ENCODE results near the gene ROR2.
"Not testable (repeated sequence)": the region's sequence is repeated elsewhere in the genome, so short reads cannot be mapped to it uniquely, and the experiment has no call there.

Gene ROR2

DNA sequence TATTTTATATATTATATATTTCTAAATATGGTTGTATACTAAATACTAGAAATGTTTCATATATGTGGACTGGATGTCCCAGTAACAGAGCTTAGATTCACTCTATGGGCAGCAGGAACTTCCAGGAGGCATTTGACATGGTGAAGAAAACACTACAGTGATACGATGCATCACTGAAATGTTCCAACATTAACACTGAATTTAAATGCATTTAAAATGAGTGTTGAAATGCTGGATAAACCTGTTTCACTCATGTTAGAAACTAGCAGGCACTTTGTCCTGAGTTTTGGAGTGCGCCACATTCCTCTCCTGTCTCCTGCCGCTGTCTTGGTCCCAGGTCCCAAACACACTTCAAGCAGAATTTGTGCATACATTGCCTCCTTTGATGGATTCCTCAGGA, 288.6 kb downstream of the ROR2 start:
- DNase-seq: no peak

DNA sequence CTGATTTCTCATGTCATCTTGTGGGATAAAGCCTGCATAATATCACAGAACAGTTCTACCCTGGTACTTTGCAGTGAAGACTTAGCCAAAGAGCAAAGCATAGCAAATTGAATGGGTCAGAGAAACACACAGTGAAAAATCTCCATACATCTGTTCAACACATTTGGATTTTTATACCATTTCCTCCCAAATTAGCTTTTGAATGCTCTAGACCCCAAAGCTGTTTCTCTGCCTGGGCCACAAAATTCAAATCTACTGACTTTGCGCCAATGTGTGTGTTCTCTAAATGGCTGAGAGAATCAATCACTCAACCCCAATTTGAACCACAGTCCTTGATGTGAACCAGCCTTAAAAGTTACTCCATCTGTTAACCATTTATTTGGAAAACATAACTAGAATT, 289.5 kb downstream of the ROR2 start:
- DNase-seq: no peak

DNA sequence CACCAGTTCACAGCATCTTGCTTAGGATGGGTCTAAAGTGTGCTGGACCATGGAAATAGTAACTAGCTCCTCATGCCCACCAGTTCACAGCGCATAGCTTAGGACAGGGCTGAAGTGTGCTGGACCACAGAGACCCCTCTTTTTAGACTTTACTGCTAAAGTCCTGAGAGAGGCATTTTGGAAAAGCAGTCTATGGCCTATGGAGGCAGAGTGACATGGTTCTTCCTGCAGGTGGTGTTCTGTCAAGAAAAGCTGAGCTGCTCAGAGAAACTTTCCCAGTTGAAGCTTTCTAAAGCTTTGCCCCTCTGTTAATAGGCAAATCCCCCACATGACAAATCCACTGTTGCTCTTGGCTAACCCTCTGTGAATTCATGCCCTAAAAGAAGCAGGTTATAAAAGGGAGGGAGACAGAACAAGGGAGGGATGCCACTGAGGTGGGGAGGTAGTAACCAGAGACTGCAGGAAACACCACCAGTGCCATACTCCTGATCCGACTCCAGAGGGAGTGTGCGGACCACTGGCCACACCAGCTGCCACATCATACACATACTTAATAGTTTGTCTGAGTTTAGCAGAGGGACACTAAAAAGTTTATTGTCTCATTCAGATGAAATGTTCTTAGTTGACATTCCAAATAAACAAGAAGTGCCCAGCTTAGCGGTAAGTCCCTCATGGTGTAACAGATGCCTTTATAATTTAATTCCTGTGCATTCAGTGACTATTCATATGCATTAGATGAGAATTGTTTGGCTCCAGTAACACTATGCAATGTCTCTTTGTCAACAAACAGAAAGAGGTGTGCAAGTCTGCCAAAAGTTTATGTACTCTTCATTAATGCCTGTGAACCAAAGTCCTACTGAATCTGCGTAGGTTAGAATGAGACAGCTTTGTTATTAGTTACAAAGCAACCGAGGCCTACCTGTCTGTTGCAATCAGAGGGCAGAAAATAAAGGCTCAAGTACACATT, 290.2 kb downstream of the ROR2 start:
- DNase-seq: no peak

DNA sequence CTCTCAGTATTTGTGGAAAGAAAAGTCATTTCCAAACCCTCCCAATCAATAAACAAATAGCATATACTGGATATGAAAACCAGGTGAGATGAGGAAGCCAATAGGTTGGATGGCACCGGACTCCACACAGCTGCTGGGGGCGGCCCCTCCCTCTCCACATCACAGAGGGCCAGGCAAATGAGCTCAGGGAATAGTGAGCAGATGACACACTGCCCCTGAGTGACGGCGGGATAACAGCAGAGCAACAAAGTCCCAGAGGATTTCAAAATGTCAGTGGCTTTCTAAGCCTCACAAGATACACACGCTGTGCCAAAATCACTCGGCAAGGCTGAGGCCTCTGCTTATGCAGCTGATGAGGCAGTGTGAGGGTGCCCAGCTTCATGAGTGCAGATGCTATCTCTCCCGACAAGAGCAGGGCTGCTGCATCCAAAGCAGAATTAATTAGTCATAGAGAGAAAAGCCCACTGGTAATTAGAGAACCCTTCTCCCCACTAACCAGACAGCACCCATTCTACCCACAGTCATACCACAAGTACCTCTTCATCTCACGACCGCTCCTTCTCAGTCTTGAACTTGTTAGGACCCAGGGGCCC, 291.4 kb downstream of the ROR2 start:
- DNase-seq: no peak

DNA sequence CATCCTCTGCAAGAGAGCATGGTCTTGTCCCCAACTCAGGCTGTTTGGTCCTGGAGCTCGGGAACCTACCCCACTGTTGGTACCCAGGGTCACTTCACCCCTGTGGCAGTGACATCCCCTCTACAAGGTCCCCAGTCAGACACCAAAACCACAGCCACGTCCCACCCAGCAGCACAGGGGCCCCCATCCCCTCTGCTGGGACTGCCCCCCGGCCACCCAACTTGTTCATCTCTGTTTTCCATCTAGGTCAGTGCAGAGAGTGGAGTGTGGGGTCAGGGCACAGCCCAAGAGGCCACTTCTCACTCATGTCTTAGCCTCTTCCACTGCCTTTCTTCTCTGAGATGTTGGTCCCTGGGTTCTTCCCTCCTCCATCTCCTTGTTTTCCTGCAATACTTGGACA, 292.5 kb downstream of the ROR2 start:
- DNase-seq: no peak

DNA sequence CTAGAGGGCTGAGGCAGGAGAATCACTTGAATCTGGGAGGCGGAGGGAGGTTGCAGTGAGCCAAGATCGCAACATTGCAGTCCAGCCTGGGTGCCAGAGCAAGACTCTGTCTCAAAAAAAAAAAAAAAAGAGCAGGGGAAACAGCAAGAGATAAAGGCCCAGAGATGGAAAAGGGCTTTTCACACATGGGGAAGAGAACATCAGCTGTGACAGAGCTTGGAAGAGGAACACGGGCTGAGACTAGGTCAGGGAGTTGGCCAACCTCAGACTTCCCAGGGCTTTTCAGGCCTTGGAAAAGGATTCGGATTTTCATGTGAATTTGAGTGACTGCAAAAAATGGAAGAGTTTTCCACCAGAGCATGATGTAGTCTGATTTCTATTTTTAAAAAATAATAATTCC, 294.4 kb downstream of the ROR2 start:
- no peak for DNase-seq

DNA sequence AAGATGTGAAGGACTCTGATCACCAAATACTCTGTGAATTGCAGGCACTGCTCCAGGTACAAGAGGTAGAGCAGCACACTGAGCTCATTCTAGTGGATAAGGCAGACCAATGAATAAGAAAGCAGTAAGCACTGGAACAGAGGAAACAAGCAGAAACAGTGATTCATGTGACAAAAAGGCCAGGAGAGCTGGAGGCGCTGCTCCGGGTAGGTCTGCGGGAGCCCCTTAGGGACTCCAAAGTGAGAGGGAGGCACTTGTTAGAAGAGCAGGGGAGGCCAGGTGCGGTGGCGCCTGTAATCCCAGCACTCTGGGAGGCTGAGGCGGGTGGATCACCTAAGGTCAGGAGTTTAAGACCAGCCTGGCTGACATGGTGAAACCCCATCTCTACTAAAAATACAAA, 294.8 kb downstream of the ROR2 start:
- DNase-seq: no peak

DNA sequence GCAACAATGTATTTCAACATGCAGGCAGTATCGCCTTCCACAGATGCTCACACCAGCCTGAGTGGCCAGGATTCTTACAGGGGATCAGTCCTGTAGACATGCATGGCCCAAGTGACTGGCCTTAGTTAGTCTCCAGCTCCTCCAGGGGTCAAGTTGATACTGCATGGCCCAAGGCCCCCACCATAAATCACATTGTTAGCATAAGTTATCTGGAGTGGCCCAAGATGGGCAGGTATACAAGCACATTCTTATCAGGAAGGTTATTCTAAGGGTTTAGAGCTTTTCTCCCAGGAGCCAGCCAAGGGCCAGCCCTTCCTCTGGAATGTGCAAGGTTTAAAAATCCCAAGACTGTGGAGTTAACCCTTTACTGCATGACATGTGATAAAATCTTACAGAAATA, 295.5 kb downstream of the ROR2 start:
- no peak for DNase-seq

DNA sequence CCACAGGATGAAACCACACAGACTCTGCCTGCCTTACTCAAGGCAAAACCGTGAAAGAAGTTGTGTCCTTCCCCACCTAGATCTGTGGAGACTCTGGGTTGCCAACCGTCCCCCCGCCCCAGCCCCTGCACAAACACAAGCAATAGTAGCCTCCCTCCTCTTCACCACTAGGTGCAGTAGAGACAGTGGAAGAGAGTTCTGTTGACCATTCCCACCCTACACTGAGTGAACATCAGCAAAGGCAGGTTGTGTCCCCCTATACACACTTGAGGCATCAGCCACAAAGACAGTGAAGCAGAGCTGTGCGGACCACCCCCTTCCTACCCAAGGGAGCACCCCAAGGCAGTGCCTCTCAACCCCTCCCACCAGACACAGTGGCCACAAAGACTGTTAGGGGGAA, 302.7 kb downstream of the ROR2 start:
- DNase-seq: no peak

DNA sequence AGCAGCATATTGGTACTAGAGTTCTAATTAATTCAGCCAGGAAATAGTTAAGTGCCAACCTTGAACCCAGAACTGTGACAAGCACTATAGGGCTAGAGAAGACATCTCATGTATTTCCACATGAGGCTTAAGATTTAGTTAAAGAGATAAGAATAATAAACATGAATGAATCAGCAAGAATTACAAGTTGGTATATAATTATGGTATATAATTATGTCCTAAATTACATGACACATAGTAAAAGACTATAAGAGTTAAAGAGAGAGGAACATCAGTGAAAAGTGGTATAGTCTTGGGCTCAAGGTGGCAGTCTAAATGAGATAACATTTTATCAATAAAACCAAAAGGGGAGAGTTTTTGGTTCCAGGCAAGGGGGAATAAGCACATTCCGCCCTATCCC, 303.3 kb downstream of the ROR2 start:
- DNase-seq: no peak

DNA sequence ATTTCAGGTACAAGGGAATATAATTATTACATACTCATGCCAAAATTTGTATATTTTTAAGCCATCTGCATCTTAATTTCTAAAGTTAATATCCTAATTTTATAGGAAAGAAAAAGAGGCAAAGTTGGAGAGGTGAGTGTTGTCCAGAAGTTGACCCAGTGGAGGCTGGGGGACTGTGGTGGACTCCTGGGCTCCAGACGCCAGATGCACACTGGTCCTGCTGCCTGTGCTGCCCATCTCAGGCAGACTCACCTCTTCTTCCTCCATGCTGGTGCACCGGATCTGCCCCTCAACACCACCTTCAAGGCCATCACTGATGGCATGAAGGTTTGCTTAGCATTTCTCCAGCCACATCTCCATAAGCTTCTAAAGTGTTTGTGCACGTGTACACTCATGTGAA, 305.6 kb downstream of the ROR2 start:
- no peak for DNase-seq

DNA sequence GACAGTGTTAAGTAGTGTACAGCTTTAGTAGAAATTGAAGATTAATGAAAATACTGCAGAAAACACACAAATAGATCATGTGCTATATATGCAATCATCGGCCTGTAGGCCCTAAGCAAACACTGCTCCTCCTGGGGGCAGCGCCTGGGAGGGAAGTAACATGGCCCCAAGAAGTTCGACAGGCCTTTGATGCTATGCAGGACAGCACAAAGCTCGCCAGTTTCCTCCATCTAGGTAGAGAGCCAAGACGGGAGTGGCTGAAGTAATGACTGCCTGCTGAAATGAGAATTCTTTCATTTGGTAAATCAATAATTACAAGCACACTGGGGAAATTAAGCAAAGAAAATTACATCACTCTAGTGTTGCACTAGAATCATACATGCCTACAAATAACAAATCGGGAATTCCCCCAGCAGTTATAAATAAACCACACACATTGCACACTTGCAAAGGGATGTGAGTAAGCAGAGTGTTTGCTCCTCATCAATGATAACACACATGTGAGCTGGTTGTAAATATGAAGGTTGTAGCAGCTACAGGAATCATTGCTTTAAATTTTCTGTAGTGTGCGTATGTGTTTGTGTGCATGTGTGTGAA, 306.4 kb downstream of the ROR2 start:
- no peak for DNase-seq

DNA sequence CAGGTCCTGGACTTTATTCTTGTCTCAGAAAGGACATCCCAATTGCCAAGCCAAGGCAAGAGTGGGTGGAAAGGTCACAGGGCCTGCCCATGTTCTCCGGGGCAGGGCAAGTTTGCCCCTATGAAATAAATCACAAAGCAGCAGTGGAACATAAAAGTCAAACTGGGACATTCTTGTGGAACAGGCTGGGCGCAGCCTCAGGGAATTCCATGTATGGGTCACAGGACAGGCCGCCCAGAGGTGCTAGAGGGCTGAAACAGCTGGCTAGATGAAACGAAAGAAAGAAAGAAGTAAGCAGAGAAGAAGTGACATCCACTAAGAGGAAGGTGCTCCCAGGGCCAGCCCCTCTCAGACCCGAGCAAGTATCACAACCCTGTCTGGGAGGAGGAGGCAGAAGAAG, 307.3 kb downstream of the ROR2 start:
- DNase-seq: no peak

DNA sequence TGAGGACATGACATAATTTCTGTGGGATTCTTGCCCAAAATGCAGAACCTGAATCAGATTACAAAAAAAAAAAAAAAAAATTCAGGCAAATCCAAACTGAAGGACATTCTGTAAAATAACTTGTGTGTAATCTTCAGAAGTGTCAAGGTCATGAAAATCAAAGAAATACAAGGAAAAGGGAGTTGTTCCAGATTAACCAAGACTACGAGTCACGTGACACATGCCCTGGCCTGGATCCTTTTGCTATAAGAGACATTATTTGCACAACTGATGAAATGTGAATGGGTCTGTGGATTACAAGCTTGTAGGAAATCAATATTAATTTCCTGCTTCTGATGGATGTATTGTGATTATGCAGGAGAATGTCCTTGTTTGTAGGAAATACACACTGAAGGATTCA, 309.6 kb downstream of the ROR2 start:
- no peak for DNase-seq

DNA sequence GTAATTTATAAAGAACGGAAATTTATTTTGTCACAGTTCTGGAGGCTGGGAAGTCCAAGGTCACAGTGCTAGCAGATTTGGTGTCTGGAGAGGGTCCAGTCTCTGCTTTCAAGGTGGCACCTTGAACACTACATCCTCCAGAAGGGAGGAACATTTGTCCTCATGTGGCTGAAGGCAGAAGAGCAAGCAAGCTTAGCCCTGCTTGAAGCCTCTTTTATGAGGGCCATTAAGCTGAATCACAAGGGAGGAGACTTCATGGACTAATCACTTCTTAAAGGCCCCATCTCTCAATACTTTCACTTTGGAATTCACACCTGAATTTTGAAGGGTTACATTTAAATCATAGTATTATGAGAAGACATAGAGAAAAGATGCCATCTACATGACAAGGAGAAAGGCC, 311.0 kb downstream of the ROR2 start:
- DNase-seq: no peak

DNA sequence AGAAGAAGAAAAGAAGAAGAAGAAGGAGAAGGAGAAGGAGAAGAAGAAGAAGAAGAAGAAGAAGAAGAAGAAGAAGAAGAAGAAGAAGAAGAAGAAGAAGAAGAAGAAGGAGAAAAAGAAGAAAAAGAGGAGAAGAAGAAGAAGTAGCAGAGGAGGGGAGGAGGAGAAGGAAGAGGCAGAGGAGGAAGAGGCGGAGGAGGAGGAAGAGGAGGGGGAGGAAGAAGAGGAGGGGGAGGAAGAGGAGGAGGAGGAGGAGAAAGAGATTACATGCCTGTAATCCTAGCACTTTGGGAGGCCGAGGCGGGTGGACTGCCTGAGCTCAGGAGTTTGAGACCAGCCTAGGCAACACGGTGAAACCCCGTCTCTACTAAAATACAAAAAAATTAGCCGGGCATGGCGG, 315.2 kb downstream of the ROR2 start:
- not testable (repeated sequence) for DNase-seq

DNA sequence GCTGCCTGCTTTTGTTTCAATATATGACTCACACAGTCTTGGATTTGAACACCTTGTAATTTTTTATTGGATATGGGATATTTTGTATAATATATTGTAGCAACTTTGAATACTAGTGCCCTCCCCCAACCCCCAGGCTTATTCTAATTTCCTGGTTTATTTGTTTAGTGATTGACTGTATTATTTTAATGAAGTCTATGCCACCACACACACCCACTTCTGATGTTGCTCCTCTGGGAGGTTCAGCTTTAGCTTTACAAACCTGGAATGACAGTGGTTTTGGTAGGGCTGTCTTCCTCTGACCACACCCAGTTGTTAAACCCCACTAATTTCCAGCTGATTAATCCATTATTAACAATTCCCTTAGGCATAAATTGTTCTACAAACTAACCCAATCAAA, 320.3 kb downstream of the ROR2 start:
- no peak for DNase-seq

DNA sequence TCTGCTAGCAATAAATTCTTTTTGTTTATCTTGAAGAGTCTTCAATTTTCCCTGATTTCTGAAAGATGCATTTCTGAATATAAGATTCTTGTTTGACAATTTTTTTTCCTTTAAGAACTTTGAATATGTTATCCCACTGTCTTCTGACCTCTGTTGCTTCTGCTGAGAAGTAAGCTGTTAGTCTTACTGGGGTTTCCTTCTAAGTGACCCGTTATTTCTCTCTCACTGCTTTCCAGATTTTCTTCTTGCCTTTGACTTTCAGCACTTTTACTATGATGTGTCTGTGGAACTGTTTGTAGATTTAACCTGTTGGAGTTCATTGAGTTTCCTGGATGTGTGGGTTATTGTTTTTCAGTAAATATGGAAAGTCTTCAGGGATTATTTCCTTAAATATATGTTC, 321.1 kb downstream of the ROR2 start:
- DNase-seq: no peak

DNA sequence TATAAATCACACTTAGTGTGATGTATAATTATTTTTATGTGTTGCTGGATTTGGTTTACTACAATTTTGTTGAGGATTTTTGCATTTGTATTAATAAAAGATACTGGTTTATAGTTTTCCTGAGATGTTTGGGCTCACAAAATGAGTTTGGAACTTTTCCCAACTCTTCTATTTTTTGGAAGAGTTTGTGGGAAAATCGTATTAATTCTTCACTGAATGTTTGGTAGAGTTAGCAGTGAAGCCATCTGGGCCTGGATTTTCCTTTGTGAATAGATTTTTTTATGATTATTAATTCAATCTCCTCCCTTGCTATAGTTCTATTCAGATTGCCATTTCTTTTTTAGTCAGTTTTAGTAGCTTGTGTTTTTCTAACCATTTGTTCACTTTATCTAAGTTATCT, 324.7 kb downstream of the ROR2 start:
- no peak for DNase-seq

DNA sequence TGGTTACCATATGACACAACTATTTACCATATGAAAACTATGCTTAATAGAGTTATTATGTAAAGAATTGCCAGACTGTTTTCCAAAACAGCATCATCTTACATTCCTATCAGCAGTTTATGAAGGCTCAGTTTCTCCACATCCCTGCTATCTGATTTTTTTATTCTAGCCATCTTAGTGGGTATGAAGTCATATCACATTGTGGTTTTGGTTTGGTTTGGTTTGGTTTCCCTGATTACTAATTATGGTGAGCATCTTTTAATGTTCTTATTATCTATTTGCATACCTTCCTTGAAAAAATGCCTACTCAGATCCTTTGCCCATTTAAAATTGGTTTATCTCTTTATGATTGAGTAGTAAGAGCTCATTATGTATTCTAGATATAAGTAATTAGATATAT, 327.0 kb downstream of the ROR2 start:
- no peak for DNase-seq

DNA sequence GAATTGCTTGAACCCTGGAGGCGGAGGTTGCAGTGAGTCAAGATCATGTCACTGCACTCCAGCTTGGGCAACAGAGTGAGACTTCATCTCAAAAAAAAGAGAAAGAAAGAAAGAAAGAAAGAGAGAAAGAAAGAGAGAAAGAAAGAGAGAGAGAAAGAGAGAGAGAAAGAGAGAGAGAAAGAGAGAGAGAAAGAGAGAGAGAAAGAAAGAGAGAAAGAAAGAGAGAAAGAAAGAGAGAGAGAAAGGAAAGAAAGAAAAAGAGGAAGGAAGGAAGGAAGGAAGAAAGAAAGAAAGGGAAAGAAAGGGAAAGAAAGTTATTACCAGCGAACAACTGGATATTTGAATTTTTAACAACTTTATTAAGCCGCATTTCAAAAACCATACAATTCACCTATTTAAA, 327.9 kb downstream of the ROR2 start:
- not testable (repeated sequence) for DNase-seq

DNA sequence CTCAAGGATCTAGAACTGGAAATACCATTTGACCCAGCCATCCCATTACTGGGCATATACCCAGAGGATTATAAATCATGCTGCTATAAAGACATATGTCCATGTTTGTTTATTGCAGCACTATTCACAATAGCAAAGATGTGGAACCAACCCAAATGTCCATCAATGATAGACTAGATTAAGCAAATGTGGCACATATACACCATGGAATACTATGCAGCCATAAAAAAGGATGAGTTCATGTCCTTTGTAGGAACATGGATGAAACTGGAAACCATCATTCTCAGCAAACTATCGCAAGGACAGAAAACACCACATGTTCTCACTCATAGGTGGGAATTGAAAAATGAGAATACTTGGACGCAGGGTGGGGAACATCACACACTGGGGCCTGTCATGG, 336.0 kb downstream of the ROR2 start:
- not testable (repeated sequence) for DNase-seq

DNA sequence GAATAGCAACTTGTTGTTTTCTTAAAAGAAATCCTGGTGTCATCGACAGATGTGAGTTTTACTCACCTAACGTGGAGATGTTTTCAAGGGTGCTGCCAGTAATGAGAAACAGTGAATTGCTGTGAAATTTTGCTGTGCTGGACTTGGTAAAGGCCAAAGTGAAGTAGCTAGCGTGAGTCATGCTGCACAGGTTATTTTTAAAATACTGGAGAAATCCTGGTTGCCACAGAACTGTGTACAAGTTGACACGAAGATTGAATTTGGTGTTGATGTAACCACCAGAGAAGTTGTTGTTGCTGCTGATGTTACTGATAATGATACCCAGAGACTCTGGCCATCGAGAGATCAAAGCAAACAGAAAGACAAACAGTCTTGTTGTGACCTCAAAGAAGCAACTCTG, 338.4 kb downstream of the ROR2 start:
- DNase-seq: no peak

DNA sequence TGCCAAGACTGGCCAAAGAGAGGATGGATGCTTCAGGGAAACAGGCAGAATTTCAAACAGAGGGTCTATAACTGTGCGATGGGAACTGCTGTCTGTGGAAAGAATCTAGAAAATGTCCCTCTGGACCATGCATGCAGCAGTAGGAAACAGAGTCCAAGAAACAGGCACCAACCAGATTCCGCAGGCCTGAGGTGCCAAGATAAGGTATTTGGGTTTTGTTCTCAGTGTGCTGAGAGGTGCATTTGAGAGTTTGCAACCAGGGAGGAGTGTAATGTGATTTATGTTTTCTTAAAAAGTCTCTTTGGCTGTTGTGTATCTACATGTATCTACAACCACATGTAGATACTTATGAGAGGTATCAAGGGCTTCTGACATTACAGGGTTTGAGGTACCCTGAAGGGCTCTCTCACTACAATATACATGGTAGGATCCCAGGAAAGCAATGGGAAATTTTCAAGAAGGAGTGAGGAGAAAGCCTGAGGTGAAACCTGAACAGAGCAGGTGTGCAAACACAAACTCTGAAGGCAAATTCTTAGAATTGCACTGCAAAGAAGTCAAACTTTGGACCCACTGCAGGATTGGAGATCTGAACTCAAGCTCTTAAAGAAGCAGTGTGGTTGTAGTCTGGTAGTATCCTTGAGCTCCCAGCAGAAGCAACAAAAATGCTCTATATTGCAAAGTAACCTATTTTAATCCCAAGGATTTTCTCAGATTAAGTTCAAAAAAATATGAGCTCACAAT, 343.6 kb downstream of the ROR2 start:
- no peak for DNase-seq
